HUES64 (cell line): ENCODE data around the gene MRFAP1.

Experiments
- H3K27ac ChIP-seq: 2 replicates; pipeline ENCODE4 v1.7.0; 2013; ENCODE audit warnings: low read depth, low read length, inconsistent platforms
- H3K27me3 ChIP-seq: 2 replicates; pipeline ENCODE4 v1.6.1; 2013; ENCODE audit warnings: mild to moderate bottlenecking, low read length; ENCODE audit not compliant: insufficient read depth
- H3K36me3 ChIP-seq: 2 replicates; pipeline ENCODE4 v1.6.1; 2013; ENCODE audit warnings: mild to moderate bottlenecking, low read length; ENCODE audit not compliant: insufficient read depth
- H3K4me1 ChIP-seq: 2 replicates; pipeline ENCODE4 v1.6.1; 2013; ENCODE audit warnings: mild to moderate bottlenecking, low read length, moderate library complexity; ENCODE audit not compliant: insufficient read depth
- H3K4me3 ChIP-seq: 2 replicates; pipeline ENCODE4 v1.5.1; 2013; ENCODE audit warnings: mild to moderate bottlenecking, low read length, moderate library complexity
- H3K9ac ChIP-seq: 2 replicates; pipeline ENCODE4 v1.6.1; 2013; ENCODE audit warnings: mild to moderate bottlenecking, low read depth, low read length
- H3K9me3 ChIP-seq: 2 replicates; pipeline ENCODE4 v1.6.1; 2013; ENCODE audit warnings: low read depth, low read length; ENCODE audit not compliant: insufficient read depth
- WGBS: fragments of 150-250, 120-280 bp; methylation state at CpG from one replicate; pipeline ENCODE4 v1.1.7; 2013; ENCODE audit warnings: missing lambda C conversion rate; 5-methylcytosine and 5-hydroxymethylcytosine counted together

MRFAP1 gene

DNA sequence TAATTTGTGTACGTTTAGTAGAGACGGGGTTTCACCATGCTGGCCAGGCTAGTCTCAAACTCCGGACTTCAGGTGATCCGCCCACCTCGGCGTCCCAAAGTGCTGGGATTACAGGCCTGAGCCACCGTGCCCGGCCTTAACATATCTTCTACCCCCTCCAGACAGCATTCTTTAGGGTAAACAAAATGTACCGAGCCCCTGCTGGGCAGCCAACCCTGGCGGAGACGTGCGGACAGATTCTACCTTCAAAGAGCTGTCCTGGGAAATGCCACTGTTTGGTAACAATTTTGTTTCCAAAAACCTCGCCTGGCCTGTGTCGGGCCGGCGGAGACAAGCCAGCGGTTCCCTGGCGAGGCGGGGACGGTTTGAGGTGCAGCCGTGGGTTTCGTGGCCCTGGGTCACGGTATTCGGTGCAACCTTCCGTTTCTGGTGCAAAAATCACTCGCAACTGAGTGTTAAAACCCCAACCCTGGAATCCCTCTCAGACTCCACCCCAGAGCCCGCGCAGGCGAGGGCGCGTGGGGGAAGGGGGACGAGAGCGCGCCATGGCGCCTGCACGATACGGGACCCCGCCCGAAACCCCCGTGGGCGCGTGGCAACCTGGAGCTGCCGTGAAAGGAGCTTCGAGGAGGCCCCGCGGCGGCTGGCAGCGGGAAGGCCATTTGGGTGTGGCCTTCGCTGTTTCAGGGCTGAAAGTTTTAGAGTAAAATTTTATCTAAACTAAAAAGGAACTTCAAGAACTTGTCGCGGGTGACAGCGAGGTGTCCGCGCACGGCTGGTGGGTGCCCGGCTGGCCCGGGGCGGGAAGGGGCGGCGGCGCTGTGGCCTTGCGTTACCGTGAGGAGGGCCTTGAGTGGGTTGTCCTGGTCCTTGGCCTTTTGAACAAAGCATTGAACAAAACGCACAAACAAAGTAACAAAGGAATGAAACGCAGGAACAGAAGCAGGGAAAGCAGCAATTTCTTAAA, 17.0 kb downstream of the MRFAP1 start:
- H3K9me3 ChIP-seq, result no peaks in the 10 kb centered on the region
- H3K9ac ChIP-seq, result no peak overlapping the region
- WGBS, result 92% methylated on average over 65 of the region's 65 CpGs
- 0 out of 2 replicates have a peak, but pooled peaks cover 6% of the 10 kb centered on the region for H3K4me1 ChIP-seq
- H3K27me3 ChIP-seq, result peaks cover 36% of the 10 kb centered on the region
- no peak overlapping the region for H3K27ac ChIP-seq
- no peaks in the 10 kb centered on the region for H3K36me3 ChIP-seq
- H3K4me3 ChIP-seq, result no peak overlapping the region

DNA sequence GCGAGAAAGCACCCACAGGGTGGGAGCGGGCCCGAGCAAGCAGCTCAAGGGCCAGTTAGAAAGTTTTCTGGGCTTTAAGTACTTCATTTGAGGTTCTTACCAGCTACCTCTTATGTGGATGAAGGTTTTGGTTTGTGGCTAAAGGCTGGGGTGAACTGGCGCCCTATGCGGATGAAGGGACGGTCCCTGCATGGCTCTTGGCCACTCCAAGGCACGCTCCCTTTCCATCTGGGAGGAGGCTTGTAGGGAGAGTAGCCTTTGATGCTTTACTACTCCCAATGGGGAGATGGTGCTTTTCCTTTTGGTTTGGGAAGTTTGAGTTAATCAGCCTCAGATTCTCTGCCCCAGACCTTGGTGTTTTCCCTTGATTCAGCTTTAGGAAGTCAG, 17.7 kb downstream of the MRFAP1 start:
- peaks cover 43% of the 10 kb centered on the region for H3K27me3 ChIP-seq
- H3K27ac ChIP-seq, result no peak overlapping the region
- H3K36me3 ChIP-seq, result no peaks in the 10 kb centered on the region
- WGBS, result 92% methylated on average over 7 of the region's 7 CpGs
- peak overlapping the region; percentile 45 for H3K4me3 ChIP-seq
- H3K4me1 ChIP-seq, result 0 out of 2 replicates have a peak, but pooled peaks cover 6% of the 10 kb centered on the region
- no peaks in the 10 kb centered on the region for H3K9me3 ChIP-seq
- H3K9ac ChIP-seq, result 0 out of 2 replicates have a peak overlapping the region, but pooled peaks have one; percentile 47

DNA sequence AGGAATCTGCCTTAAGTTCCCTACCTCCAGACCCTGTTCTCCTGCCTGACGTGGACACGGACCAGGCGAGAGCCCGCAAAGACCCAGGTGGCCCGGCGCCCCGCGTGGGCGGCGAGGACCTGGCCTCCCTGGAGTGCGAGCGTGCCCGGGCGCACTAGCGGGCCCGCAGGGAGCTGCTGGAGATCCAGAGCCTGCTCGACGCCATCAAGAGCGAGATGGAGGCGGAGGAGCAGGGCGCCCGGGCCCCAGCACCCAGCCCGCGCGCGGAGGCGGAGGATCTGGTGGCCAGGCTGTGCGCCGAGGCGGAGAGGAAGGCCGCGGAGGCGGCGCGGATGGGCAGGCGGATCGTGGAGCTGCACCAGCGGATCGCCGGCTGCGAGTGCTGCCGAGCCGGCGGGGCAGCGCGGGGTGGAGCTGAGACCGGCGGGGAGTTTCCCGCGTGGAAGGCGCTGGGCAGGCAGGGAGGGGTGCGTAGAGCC, 18.2 kb downstream of the MRFAP1 start:
- Histone ChIP-seq H3K27me3 (peaks cover 47% of the 10 kb centered on the region), H3K9me3 (no peaks in the 10 kb centered on the region), H3K4me3 (peak overlapping the region; percentile 45), H3K27ac (no peak overlapping the region), H3K4me1 (0 out of 2 replicates have a peak, but pooled peaks cover 6% of the 10 kb centered on the region), H3K36me3 (no peaks in the 10 kb centered on the region), H3K9ac (0 out of 2 replicates have a peak overlapping the region, but pooled peaks have one; percentile 47)
- 24% methylated on average over 51 of the region's 52 CpGs for WGBS

DNA sequence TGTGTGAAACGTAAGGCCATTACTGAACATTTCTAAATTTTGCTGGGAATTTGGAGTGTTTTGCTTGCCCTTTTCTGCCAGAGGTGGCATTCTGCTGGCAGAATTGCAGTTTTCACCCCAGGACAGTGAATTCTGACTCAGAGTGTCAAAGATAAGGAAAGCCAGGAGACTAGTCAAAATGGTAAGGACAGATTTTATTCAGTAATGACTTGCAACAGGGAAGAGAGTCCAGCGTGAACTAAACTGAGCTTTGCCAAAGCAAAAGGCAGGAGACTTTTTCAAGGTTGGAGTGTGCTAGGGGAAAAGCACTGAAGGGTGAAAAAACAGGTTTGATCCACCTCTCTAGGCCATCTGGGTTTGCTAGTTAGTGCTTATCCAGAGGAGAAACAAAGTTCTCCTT, 19.4 kb downstream of the MRFAP1 start:
- H3K4me3 ChIP-seq, result no peak overlapping the region
- H3K27ac ChIP-seq, result no peak overlapping the region
- no peaks in the 10 kb centered on the region for H3K9me3 ChIP-seq
- H3K27me3 ChIP-seq, result peaks cover 59% of the 10 kb centered on the region
- WGBS, result 92% methylated on average over 2 of the region's 2 CpGs
- no peaks in the 10 kb centered on the region for H3K36me3 ChIP-seq
- no peak overlapping the region for H3K9ac ChIP-seq
- H3K4me1 ChIP-seq, result 0 out of 2 replicates have a peak, but pooled peaks cover 6% of the 10 kb centered on the region

DNA sequence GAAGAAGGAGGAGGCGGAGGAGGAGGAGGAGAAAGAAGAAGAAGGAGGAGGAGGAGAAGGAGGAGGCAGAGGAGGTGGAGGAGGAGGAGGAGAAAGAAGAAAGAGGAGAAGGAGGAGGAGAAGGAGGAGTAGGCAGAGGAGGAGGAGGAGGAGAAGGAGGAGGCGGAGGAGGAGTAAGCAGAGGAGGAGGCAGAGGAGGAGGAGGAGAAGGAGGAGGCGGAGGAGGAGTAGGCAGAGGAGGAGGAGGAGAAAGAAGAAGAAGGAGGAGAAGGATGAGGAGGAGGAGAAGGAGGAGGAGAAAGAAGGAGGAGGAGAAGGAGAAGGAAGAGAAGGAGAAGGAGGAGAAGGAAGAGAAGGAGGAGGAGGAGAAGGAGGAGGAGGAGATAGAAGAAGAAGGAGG, 19.9 kb downstream of the MRFAP1 start:
- Histone ChIP-seq H3K36me3 (no peaks in the 10 kb centered on the region), H3K4me1 (0 out of 2 replicates have a peak, but pooled peaks cover 6% of the 10 kb centered on the region), H3K27ac (no peak overlapping the region), H3K9me3 (no peaks in the 10 kb centered on the region), H3K4me3 (no peak overlapping the region), H3K9ac (no peak overlapping the region), H3K27me3 (peaks cover 60% of the 10 kb centered on the region)
- WGBS, result 80% methylated on average over 3 of the region's 3 CpGs

DNA sequence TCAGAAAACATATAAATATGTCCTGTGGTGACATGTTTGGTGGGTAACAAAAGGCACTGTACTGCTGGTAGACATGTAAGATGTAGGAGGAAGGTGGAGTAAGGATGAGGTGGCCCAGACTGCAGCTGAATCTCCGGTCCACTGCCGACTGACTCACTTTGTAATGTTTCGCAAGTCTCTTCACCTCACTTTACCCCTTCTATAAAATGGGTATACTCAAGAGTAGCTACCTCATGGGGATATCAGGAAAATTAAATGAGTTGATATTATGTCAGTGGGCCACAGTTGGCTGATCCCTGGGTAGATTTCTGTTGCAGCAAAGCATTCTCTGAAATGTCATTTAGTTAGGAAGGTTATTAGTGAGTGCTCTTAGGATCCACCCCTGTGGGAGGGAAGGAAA, 22.1 kb downstream of the MRFAP1 start:
- Histone ChIP-seq H3K9ac (no peak overlapping the region), H3K27ac (no peak overlapping the region), H3K27me3 (peaks cover 60% of the 10 kb centered on the region), H3K4me3 (no peak overlapping the region), H3K4me1 (0 out of 2 replicates have a peak, but pooled peaks cover 6% of the 10 kb centered on the region), H3K36me3 (no peaks in the 10 kb centered on the region), H3K9me3 (no peaks in the 10 kb centered on the region)
- no CpG with 5 or more reads among the region's 3 CpGs for WGBS

GRCh38 chr4:6663596-6664393, 23.3 kb downstream of the MRFAP1 start:
- 93% methylated on average over 55 of the region's 55 CpGs for WGBS
- H3K4me3 ChIP-seq, result peak overlapping the region; percentile 40
- no peak overlapping the region for H3K27ac ChIP-seq
- no peaks in the 10 kb centered on the region for H3K36me3 ChIP-seq
- no peaks in the 10 kb centered on the region for H3K9me3 ChIP-seq
- no peaks in the 10 kb centered on the region for H3K4me1 ChIP-seq
- peaks cover 48% of the 10 kb centered on the region for H3K27me3 ChIP-seq
- H3K9ac ChIP-seq, result no peak overlapping the region

DNA sequence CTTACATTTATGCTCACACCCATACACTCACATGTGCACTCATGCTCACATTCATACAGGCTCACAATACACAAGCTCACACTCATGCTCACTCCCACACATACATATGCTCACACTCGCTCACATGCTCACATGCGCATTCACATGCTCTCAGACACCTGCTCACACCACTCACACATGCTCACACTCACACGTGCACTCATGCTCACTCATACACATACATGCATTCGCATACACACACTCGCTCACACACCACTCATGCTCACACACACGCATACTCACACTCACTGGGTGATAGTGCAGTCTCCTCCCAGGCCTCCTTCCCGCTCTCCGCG, 24.8 kb downstream of the MRFAP1 start:
- 98% methylated on average over 9 of the region's 9 CpGs for WGBS
- Histone ChIP-seq H3K27me3 (peaks cover 33% of the 10 kb centered on the region), H3K4me1 (no peaks in the 10 kb centered on the region), H3K36me3 (no peaks in the 10 kb centered on the region; the same call in 1 of the 2 replicates), H3K27ac (no peak overlapping the region), H3K9ac (no peak overlapping the region), H3K9me3 (no peaks in the 10 kb centered on the region), H3K4me3 (no peak overlapping the region)

DNA sequence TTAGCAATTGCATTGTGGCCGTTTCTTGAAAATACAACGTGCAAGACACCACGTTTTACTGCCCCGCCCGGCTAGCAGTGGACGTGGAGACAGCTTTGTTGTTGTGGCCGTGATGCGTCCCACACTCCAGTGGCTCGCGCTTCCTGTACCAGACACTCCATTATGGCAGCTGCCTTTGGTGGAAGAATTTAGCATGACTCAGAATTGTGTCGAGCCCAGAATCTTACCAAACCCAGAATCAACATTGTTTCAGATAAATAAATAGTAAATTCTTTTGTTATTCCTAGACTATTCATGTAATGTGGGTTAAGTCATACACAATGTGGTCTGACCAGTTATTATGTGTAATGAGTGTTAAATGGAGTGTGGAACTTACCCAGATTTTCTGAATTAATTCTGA, 27.9 kb downstream of the MRFAP1 start:
- H3K27ac ChIP-seq, result no peak overlapping the region
- 93% methylated on average over 10 of the region's 11 CpGs for WGBS

DNA sequence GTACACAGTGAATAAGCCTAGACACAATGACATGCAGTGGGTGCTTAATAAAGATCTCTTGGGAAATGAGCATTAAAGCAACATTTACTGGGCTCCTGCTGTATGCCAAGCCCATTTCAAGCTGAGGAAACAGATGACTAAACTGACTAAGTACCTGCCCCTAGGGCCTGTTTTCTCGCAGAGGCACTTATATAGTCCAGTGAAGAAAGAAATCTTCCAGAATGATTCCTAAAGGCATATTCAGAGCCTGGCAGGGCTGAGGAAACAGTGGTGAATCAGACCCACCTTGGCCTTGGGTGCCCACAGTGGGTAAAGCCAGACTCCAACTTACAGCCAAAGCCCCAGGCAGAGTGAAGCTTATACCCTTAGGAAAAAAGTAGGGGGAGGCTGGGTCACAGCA, 31.2 kb downstream of the MRFAP1 start:
- no peak overlapping the region for H3K27ac ChIP-seq
- H3K27me3 ChIP-seq, result no peaks in the 10 kb centered on the region
- no peak overlapping the region for H3K9ac ChIP-seq
- H3K36me3 ChIP-seq, result peaks cover 14% of the 10 kb centered on the region
- no peaks in the 10 kb centered on the region for H3K9me3 ChIP-seq
- peaks cover 14% of the 10 kb centered on the region; the same call in 1 of the 2 replicates for H3K4me1 ChIP-seq
- no peak overlapping the region for H3K4me3 ChIP-seq
- WGBS, result 100% methylated on average over 1 of the region's 1 CpG

More for the DNA sequence above, 27.9 kb downstream of the MRFAP1 start:
- Histone ChIP-seq H3K4me3 (no peak overlapping the region), H3K27me3 (peaks cover 16% of the 10 kb centered on the region), H3K4me1 (no peaks in the 10 kb centered on the region), H3K9me3 (no peaks in the 10 kb centered on the region), H3K9ac (no peak overlapping the region), H3K36me3 (no peaks in the 10 kb centered on the region; the same call in 1 of the 2 replicates)

DNA sequence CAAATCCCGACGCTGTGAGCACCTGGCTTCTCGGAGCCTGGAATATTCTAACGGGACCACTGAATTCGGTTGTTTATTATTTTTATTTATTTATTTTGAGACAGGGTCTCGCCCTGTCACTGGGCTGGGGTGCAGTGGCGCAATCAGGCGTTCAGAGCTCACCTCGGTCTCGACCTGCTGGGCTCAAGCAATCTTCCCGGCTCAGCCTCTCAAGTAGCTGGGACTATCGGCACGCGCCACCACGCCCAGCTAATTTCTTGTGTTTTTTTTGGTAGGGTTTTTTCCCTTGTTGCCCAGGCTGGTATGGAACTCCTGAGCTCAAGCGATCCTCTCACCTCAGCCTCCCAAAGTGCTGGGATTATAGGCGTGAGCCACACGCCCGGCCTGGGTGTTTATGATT, 31.6 kb downstream of the MRFAP1 start:
- no peaks in the 10 kb centered on the region for H3K9me3 ChIP-seq

More for the DNA sequence above, 31.6 kb downstream of the MRFAP1 start:
- WGBS, result 96% methylated on average over 19 of the region's 19 CpGs
- Histone ChIP-seq H3K4me3 (no peak overlapping the region), H3K36me3 (peaks cover 17% of the 10 kb centered on the region), H3K4me1 (peaks cover 14% of the 10 kb centered on the region; the same call in 1 of the 2 replicates), H3K27me3 (no peaks in the 10 kb centered on the region), H3K27ac (no peak overlapping the region), H3K9ac (no peak overlapping the region)
